GM21447 (cell line): ENCODE data around the gene AP2A2.
A peak's percentile ranks its signal among the peaks of the same experiment; 100 is the strongest.

ENCODE experiments used
- ATAC-seq: cut with Tn5 transposase; IDR thresholded peaks from one replicate; pipeline ENCODE4 v1.9.1; 2021; ENCODE audit not compliant: unreplicated experiment

The AP2A2 gene

DNA sequence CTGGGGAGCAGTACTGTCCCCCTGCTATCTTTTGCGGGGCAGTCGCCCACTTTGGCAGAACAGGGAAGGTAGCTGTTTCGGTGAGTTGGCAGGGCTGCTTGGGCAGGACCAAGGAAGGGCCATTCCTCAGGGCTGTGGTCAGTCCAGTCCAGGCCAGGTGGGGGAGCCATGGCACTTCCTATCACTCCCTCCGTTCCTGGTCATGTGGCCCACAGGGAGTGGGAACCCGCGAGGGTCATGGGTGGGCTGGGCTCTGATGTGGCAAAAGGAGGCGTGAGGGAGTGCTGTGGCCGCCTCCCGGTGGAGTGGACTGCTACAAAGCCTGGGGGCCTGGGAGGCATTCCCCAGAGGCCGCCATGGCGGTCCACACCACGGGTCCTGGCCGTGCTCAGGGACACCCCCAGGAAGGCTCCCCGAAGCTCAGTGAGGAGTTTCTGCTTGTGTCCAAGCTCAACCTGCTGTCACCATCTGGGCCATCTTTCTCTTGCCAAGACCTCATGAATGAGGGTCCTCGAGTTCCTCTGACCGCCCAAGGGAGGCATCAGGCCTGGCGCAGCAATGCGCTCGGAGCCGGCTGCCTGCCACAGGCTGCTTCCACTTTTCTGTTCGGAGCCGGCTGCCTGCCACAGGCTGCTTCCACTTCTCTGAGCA, 27.0 kb upstream of the AP2A2 start:
- no peak for ATAC-seq

DNA sequence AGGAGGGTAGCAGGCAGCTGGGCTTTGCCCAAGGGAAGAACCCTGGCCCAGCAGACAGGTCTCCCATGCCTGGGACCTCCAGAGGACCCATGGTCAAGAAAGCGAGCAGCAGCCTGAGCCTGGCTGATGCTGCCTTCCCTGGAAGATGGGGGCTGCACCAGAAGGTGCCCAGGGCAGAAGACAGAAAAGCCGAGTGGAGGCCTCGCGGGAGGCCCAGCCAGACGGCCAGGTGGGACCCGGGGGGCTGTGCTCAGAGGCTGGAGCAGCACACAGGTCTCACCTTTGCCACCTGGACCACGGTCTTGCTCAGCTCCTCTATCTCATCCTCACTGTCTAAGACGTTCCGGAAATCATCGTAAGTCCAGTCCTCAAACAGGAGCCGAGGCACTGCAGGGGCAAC, 25.9 kb upstream of the AP2A2 start:
- ATAC-seq, result no peak

DNA sequence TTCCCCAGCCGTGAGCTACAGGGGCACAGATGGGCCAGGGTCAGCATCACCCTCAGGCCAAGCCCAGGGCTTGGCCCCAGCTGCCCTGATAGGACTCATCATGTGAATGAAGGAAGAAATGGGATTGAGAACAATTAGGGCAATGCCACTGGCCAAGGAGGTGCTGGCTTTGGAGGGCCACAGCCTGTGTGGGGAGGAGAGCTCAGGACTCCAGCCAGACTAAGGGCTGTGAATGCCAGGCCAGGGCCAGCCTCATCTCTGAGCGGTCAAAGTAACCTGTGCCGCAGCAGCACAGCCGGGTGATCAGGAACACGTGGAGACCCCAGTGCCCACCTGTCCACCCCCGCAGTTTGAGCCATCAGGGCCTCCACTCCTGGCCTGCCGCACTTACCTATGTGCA, 25.1 kb upstream of the AP2A2 start:
- no peak for ATAC-seq

DNA sequence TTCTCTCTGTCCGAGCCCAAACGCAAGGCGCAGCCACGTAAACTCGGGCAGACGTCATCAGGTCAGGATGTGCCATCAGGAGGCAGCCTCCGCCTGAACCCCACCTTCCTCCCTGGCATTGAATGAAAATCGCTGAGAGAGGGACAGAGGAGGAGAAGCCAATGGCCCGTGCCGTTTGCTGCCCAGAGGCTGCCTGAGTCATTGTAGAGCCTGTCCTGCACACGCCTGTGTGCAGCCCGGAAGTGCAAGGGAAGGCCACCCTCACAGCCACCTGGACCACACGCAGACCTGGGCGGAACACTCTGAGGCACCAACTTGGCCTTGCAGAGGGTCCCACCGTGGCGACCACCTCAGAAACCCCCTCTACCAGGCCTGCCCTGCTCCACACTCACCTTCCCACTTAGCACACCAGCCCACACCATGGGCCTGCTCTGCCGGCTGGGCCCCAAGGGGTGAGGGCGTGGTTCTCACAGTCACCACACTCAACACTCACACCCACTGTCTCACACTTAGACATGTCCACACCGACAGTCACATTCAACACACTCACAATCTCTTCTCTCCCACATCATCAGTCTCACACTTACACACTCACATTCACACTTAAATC, 24.1 kb upstream of the AP2A2 start:
- ATAC-seq, result no peak

DNA sequence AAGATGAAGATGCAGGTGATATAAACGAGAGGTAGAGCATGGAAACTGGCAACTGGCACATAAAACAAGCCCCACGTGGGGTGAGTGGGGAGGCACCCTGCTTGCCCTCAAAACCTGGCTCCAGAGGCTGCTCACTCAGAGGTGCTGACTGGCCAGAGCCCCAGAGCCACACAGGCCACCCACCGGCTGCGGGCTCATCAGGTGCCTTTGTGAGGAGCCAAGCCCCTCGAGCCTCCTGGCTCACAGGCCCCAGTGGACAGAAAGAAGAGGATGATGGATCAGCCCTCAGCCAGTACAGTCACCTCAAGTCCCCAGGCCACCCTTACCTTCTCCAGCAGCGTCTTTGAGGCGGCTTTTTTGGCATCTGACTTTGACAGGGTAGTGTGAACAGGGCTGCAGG, 21.3 kb upstream of the AP2A2 start:
- no peak for ATAC-seq

DNA sequence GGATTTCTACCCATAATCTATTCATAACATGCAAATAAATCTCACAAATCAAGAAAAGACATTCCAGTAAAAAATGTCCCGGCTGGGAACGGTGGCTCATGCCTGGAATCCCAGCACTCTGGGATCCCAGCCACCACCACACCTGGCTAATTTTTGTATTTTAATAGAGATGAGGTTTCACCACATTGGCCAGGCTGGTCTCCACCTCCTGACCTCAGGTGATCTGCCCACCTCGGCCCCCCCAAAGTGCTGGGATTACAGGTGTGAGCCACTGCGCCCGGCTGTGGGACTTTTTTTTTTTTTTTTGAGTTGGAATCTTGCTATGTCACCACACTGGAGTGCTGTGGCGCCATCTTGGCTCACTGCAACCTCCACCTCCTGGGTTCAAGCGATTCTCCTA, 19.7 kb upstream of the AP2A2 start:
- no peak for ATAC-seq

DNA sequence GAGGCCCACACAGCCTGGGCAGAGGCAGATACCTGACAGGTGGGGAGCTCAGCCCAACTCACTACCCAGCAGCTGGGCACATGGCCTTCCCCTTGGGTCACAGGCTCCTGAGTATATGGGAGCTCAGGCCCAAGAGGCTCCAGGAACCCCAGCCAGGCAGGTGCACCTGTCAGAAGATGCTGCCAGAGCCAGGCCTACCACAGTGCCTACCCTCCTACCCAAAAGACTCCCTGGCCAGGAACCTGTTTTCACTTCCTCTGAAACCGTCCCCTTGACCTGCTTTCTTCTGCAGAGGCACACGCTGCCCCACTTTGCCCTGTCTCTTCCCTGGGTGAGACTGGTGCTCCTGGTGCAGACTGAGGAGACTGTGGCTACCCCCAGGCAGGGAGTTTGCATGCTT, 18.0 kb upstream of the AP2A2 start:
- ATAC-seq, result no peak

DNA sequence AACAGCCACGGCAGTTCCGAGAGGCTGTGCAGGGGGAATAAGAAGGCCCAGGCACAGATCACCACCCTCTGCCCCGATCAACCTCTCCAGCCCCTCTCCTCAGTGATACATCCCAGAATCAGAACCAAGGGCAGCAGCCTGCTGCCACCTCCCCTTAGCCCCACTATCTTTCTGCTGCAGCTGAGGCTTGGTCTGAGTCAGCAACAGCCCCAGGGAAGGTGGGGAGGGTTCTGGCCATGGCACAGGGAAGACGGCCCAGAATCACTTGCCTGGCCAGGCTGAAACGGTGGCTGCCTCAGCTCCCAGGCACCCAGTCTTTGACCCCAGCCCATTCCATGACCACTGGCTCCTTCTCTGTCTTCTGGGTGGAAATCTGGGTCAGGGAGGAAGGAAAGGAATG, 17.4 kb upstream of the AP2A2 start:
- ATAC-seq, result no peak

DNA sequence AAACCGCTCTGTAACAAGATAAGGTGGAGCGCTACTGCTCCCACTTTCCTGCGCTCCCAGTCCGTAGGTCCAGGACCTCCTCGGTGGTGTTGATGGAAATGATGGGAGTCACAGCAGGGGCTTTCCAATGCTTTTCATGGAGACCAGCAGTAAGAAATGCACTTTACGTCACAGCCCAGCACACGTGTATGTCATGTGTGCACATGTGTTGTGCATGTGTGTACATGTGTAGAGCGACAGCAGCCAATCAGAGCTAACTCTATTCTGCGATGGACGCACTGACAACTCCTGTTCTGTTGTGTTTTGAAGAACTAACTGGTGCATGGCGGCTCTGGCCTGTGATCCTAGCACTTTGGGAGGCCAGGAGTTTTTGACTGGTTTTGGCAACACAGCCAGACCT, 16.3 kb upstream of the AP2A2 start:
- ATAC-seq, result no peak

DNA sequence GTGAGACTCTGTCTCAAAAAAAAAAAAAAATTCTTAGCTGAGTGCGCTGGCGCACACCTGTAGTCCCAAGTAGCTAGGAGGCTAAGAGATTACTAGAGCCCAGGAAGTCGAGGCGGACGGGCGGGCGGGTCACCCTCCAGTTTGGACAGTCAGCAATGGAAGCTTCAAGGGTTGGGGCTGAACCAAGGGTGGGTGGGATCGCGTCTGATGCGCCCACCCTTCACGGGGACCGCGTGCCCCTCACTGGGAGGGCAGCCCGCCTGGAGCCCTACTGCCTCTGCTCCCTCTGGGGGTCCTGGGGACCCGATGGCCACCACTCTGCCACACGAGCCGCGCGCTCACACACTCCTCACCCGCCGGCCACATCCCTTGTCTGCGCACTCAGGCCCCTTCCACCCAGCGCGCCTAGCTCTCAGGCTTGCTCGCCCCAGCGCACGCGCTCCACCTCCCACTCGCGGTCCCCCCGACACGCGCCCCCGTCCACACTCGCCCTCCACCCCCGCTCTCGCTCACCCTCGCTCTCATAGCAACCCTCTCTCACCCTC, 15.6 kb upstream of the AP2A2 start:
- ATAC-seq, result peak; percentile 36

DNA sequence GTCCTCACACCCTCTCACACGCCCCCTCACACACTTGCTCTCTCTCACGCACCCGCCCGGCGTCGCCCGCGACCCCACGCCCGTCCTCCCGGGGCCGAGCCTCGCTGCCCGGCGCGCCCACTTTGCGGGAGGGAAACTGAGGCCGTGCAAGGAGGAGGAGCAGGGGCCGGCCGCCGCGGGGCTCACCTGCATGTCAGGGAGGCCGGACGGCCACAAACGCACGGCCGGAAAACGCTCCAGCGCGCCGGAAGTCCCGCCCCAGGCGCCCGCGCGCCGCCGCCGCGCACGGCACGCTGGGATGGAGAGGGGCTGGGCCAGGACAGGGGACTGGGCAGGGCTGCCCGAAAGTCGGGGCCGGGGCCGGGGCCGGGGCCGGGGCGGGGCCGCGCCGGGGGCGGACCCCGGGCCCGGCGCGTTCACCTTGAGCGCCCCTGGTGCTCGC, 15.1 kb upstream of the AP2A2 start, which contains the start of gene CHID1:
Gene CHID1 (minus strand): TSS at position 222 of the 442 bp plus-strand sequence. CDS start 5,994 bp downstream, outside the sequence.
- peak; percentile 78 for ATAC-seq

DNA sequence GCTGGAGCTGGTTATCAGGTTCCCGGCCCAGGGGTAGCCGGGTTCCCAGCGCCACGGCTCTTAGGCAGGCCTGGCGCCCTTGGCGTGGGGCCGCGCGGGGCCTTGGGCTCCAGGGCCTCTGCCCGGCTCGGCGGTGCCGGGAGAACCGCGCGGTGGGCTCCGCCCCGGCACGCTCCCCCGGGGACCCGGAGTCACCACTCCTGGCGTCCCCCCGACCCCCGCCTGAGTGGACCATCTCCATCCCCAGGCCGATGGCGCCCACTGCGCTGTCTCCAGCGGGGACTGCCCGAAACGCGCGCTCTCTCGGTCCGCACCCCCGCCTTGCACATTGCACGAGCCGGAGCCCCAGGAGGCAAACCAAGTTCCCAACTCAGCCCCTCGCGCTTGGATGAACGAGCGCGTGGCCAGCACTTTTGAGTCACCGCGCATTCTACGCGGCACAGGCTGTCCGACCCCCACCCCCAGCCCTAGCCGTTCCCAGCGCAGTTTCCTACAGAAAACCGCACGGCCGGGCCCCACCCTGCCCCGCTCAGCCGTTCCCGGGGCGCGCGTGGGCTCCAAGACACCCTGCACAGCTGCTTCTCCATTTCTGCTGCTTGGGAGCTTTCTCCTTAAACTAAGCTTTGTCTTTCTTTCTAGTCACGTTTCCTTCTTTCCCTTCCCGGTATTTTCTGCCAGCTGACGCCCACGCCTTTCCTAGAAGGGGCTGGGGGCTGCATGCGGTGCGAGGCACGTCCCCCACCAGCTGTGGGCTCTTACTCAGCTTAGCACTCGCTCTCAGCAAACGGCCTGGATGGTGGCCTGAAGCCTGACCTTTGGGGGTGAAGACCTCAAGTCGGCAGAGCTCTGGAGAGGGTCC, 14.4 kb upstream of the AP2A2 start:
- peak; percentile 29 for ATAC-seq

DNA sequence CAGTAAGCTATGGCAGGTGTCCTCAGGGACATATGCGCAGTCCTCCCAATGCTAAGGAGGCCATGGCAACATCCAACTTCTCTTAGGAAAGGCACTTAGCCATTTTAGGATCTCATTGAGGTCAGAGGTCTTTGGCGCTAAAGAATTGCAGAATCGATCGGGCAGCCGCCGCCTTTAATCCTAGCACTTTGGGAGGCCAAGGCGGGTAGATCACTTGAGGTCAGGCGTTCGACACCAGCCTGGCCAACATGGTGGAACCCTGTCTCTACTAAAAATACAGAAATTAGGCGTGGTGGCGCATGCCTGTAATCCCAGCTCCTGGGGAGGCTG, 13.8 kb upstream of the AP2A2 start:
- no peak for ATAC-seq

DNA sequence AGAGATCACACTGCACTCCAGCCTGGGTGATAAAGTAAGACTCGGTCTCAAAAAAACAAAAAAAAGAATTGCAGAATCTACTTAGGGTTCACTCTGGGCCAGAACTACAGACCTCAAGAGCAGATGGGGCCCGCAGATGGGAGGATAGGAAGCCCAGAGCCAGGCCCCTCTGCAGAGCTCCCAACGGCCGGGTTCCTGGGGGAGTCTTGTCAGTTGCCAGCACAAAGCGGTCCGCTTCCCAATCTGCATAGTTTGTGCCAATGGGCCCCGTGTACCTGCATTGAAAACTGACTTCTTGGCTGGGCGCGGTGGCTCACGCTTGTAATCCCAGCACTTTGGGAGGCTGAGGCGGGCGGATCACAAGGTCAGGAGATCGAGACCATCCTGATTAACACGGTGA, 13.4 kb upstream of the AP2A2 start:
- ATAC-seq, result no peak

DNA sequence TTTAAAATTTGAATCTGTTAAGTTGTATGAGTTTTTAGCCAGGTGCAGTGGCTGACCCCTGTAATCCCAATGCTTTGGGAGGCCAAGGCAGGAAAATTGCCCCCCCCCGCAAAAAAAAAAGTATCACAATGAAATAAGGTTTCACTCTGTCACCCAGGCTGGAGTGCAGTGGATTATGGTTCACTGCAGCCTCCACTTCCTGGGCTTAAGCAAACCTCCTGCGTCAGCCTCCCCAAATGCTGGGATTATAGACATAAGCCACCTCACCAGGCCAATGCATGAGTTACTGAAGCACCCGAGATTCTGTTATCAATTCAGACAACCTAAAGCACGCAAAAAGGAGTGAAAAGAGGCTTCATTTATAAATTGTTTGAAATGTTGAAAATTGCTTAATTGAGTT, 12.6 kb upstream of the AP2A2 start:
- no peak for ATAC-seq

DNA sequence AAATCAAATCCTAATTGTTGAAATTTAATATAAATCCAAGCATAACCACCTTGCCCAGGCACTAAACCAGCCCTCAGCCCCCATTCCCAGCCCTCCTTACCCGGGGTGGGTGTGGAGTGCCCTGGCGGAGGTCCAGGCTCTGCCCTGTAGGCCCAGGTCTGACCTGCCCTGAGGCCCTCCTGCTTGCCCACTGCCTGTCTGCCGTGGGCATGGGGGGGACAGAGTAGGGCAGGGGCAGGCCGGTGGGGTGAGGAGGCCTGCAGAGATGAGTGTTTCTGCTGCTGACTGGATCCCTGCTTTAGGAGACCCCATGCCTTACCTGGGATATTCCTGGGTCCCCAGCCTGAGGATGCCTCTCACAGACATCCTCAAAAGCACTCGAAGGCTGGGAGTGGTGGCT, 11.5 kb upstream of the AP2A2 start:
- no peak for ATAC-seq

DNA sequence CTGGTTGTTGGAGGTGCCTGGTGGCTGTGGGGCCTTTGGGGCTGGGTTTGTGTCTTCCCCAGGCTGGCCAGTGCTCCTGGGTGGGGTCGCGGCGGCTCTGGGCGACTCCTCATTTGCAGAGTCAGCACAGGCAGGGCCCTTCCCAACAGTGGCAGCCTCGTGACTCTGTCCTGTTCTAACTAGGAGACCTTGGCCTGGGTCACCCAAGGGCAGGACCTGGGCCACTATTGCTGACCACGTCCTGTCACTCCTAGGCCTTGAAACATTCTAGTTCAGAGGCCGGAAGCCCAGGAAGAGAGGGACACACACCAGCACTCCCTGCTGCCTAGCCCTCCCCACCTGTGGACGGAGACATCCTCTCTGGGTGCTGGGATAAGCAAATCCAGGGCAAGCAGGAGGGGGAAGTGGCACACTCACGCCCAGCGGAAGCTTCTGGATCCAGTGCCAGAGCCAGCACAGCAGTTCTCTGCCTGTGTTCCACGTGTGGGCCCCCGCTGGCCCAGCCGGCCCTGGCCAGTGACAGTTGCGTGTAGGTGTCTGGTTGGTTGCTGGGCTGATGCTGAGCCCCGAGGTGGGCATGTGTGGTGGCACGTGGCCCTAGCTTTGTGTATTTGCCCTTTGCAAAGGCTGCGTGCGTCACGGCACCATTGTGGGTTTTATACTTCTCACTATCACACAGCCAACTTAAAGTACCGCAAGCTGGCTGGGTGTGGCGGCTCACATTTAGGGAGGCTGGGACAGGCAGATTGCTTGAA, 10.7 kb upstream of the AP2A2 start:
- no peak for ATAC-seq

DNA sequence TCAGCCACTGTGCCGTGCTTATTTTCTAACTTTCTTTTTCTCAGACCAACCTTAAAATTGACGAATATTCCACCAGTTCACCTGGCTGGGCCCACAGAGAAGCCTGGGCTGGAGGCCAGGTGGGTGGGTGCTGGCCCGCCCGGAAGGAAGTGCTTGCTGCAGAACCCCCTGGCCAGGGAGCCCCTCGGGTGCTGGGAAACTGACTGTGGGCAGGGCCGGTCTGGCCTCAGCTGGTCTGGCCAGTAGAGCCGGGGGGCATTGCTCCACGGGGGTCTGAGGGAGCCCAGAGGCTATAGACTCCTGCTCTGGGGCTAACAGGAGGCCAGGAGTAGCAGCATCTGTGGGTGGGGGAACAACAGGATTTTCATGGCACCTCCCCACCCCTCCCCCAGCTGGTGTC, 8.2 kb upstream of the AP2A2 start:
- ATAC-seq, result no peak

DNA sequence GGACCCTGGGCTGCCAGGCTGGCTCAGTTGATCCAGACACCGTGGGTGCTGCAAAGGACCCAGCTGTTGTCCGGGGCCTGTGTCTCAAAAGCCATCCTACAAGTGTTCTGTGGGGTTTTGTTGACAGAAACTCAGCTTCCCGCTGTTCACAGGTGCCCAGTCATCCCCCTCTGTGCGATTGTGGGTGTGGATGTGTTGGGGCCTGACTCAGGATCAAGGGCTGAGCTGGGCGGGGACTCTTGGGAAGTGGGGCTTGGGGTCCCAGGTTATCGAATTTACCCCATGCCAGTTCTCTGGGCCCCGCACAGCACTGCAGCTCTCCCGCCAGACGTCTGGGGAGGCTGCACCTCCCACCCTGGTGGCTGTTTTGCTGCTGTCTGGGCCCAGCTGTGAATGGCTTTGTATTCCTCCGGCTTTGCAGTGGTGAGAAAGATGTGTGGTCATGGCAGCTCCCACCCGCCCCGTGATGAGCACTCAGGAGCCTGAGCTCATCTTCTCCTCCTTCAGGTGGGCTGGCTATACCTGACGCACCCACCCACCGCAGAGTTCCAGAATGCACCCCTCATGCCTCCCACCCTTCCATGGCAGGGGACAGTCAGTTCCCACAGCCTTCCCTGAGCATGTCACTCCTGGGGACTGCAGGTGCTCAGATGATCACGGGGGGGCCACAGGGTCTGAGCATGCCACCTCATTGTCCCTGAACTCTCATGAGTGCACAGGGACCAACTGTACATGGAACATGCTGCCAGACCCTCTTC, 3.6 kb upstream of the AP2A2 start:
- no peak for ATAC-seq

DNA sequence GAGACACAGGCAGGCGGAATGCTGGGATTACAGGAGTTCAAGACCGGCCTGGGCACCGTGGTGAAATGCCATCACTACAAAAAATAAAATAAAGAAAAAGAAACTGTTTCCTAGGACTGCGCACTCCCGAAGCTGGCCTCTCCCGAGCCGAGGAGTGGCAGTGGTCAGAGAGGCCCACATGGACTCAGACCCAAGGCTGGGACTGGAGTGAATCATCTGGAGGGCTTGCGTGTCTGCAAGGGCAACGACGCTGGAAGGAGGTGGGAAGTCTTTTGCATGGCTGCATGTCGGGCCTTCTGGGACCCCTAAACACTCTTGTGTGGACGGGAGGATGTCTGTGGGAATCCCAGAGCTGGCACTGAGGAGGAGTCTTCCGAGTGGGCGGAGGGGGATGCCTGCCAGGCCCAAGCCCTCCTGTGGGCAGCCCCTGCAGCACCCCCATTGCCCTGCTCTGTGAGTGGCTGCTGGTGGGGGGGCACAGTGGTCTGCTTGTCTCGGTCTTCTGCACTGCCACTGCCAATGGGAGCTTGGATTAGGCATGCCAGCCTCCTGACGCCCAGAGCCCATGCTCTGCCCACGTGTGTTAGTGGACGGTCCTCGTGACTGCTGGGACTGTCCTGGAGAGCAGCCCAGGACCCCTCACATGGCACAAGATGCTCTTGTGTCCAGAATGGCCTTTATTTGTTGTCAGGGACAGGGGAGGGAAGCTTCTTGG, 1.8 kb upstream of the AP2A2 start:
- ATAC-seq, result no peak
